ENCODE data around the gene NBR1.

DNA sequence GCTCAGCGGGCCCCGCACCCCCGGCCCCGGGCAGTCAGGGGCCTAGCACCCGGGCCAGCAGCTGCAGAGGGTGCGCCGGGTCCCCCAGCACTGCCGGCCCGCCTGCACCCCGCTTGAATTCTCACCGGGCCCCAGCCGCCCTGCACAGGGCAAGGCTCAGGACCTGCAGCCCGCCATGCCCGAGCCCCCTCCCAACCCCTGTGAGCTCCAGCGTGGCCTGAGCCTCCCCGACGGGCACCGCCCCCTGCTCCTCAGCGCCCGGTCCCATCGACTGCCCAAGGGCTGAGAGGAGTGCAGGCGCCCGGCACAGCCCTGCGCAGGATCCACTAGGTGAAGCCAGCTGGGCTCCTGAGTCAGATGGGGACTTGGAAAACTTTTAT lies 44.1 kb upstream of the NBR1 start:
- TF ChIP-seq, protein P1, sequence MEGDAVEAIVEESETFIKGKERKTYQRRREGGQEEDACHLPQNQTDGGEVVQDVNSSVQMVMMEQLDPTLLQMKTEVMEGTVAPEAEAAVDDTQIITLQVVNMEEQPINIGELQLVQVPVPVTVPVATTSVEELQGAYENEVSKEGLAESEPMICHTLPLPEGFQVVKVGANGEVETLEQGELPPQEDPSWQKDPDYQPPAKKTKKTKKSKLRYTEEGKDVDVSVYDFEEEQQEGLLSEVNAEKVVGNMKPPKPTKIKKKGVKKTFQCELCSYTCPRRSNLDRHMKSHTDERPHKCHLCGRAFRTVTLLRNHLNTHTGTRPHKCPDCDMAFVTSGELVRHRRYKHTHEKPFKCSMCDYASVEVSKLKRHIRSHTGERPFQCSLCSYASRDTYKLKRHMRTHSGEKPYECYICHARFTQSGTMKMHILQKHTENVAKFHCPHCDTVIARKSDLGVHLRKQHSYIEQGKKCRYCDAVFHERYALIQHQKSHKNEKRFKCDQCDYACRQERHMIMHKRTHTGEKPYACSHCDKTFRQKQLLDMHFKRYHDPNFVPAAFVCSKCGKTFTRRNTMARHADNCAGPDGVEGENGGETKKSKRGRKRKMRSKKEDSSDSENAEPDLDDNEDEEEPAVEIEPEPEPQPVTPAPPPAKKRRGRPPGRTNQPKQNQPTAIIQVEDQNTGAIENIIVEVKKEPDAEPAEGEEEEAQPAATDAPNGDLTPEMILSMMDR (IDR thresholded peaks at IDR 0.05; ENCODE audit: low read length) = no peak
- TF ChIP-seq EZH2 (optimal IDR thresholded peaks at IDR 0.05; ENCODE audit: low read depth, low read length) (no peak), EZH2phosphoT487 (IDR thresholded peaks at IDR 0.05; ENCODE audit: low read length) (no peak)

All from MM.1S (cell line).